IMR-90 (cell line): ENCODE results near the gene FRS3. TPM values are rescaled to one million over a fixed set of nuclear protein-coding genes. Genes with fewer than 3 reads are reported as not detected.

ENCODE experiments used
- ATAC-seq: fragments of 200-7000 bp; cut with Tn5 transposase; 2 replicates; pipeline ENCODE4 v1.9.1; 2020; ENCODE audit warnings: low read depth, mild to moderate bottlenecking, moderate library complexity
- BruUV-seq: library from RNA; stranded (reverse); fragments of 400-500 nt; replicated peaks from 2 replicates; lab custom pipeline; 2021; lab: Mats Ljungman, UMichigan
- CTCF ChIA-PET: fragments of 300-600 bp; formaldehyde crosslinking; extraction: SDS; loops from one replicate; lab custom pipeline; 2021; ENCODE audit warnings: antibody characterized with exemption; lab: Yijun Ruan, JAX
- POLR2A ChIA-PET: fragments of 300-600 bp; sonication (Branson Sonifier 250); formaldehyde crosslinking; loops from one replicate; lab custom pipeline; 2022; ENCODE audit warnings: antibody characterized with exemption; ENCODE audit not compliant: unreplicated experiment; lab: Charles Lee
- DNase-seq: peaks from one replicate; pipeline ENCODE4 v3.0.0; 2013
- H2AFZ ChIP-seq: replicated peaks from 2 replicates; pipeline ENCODE3; 2013; ENCODE audit warnings: low read length, mild to moderate bottlenecking; ENCODE audit not compliant: poor library complexity
- H2AK5ac ChIP-seq: 2 replicates; pipeline ENCODE4 v1.6.1; 2013; ENCODE audit warnings: low read depth, low read length, inconsistent platforms
- H2AK9ac ChIP-seq: replicated peaks from 2 replicates; pipeline ENCODE3; 2013; ENCODE audit warnings: mild to moderate bottlenecking, low read depth, low read length, moderate library complexity; ENCODE audit not compliant: poor library complexity
- H2BK120ac ChIP-seq: 2 replicates; pipeline ENCODE4 v1.6.1; 2013; ENCODE audit warnings: low read depth, low read length, inconsistent platforms
- H2BK15ac ChIP-seq: 3 replicates; pipeline ENCODE4 v1.6.1; 2013; ENCODE audit warnings: low read depth, low read length, inconsistent platforms
- H2BK20ac ChIP-seq: 2 replicates; pipeline ENCODE4 v1.6.1; 2013; ENCODE audit warnings: low read depth, mild to moderate bottlenecking, inconsistent platforms, low read length, moderate library complexity
- H2BK5ac ChIP-seq: 2 replicates; pipeline ENCODE4 v1.6.1; 2013; ENCODE audit warnings: mild to moderate bottlenecking, low read depth, low read length, inconsistent platforms; ENCODE audit not compliant: poor library complexity, severe bottlenecking
- H3K14ac ChIP-seq: replicated peaks from 2 replicates; pipeline ENCODE4 v1.6.1; 2013; ENCODE audit warnings: low read depth, low read length, inconsistent platforms
- H3K18ac ChIP-seq: 2 replicates; pipeline ENCODE4 v1.6.1; 2013; ENCODE audit warnings: low read depth, low read length, control low read depth
- H3K23ac ChIP-seq: 2 replicates; pipeline ENCODE4 v1.6.1; 2013; ENCODE audit warnings: low read depth, low read length, inconsistent platforms
- H3K27ac ChIP-seq: 2 replicates; pipeline ENCODE4 v1.5.1; 2013; ENCODE audit warnings: mild to moderate bottlenecking, control low read depth, low read length; ENCODE audit not compliant: insufficient read depth
- H3K27me3 ChIP-seq: 2 replicates; pipeline ENCODE4 v1.6.1; 2013; ENCODE audit warnings: low read length; ENCODE audit not compliant: control insufficient read depth, insufficient read depth
- H3K36me3 ChIP-seq: 2 replicates; pipeline ENCODE4 v1.6.1; 2013; ENCODE audit warnings: low read length, mixed read lengths; ENCODE audit not compliant: control insufficient read depth, insufficient read depth
- H3K4ac ChIP-seq: 2 replicates; pipeline ENCODE4 v1.6.1; 2013; ENCODE audit warnings: low read depth, low read length, inconsistent platforms
- H3K4me1 ChIP-seq: 2 replicates; pipeline ENCODE4 v1.6.1; 2013; ENCODE audit warnings: low read length, mixed read lengths; ENCODE audit not compliant: control insufficient read depth, insufficient read depth
- H3K4me2 ChIP-seq: 2 replicates; pipeline ENCODE4 v1.6.1; 2013; ENCODE audit warnings: low read depth, mild to moderate bottlenecking, control low read depth, low read length, moderate library complexity
- H3K4me3 ChIP-seq: 2 replicates; pipeline ENCODE4 v1.5.1; 2013; ENCODE audit warnings: low read depth, mild to moderate bottlenecking, control low read depth, low read length, moderate library complexity; ENCODE audit not compliant: insufficient read depth
- H3K56ac ChIP-seq: 2 replicates; pipeline ENCODE4 v1.6.1; 2013; ENCODE audit warnings: low read length, inconsistent platforms; ENCODE audit not compliant: insufficient read depth; ENCODE audit errors: extremely low read depth
- H3K79me1 ChIP-seq, 2 experiments: 2 replicates each; pipeline ENCODE4 v1.6.1; 2013; ENCODE audit warnings: low read length in 2 of 2, inconsistent platforms in 1 of 2, low read depth in 1 of 2
- H3K9ac ChIP-seq: 2 replicates; pipeline ENCODE4 v1.6.1; 2013; ENCODE audit warnings: low read depth, low read length, control low read depth
- H3K9me1 ChIP-seq: 2 replicates; pipeline ENCODE4 v1.6.1; 2013; ENCODE audit warnings: low read length, inconsistent platforms; ENCODE audit not compliant: insufficient read depth
- H3K9me3 ChIP-seq: 2 replicates; pipeline ENCODE4 v1.6.1; 2013; ENCODE audit warnings: low read length; ENCODE audit not compliant: control insufficient read depth, insufficient read depth
- H4K20me1 ChIP-seq: 2 replicates; pipeline ENCODE4 v1.6.1; 2013; ENCODE audit warnings: low read length, inconsistent platforms; ENCODE audit not compliant: insufficient read depth
- H4K5ac ChIP-seq: 2 replicates; pipeline ENCODE4 v1.6.1; 2013; ENCODE audit warnings: mild to moderate bottlenecking, low read depth, low read length, control low read depth
- H4K8ac ChIP-seq, 2 experiments: 2 replicates each; pipeline ENCODE4 v1.6.1; 2013; ENCODE audit warnings: low read depth in 2 of 2, low read length in 2 of 2, control low read depth in 1 of 2, inconsistent platforms in 1 of 2
- H4K91ac ChIP-seq: 2 replicates; pipeline ENCODE4 v1.6.1; 2013; ENCODE audit warnings: low read depth, low read length, inconsistent platforms; ENCODE audit not compliant: insufficient read depth
- BHLHE40 ChIP-seq: fragments of 150-350 bp; IDR thresholded peaks from 2 replicates; pipeline ENCODE4 v1.6.1; 2016; ENCODE audit warnings: mild to moderate bottlenecking, low read depth, low read length
- CHD1 ChIP-seq: IDR thresholded peaks from 2 replicates; pipeline ENCODE4 v1.6.1; 2012; ENCODE audit warnings: low read depth, low read length, improper control_type of control experiment
- FOS ChIP-seq: fragments of 150-350 bp; IDR thresholded peaks from 2 replicates; pipeline ENCODE4 v1.6.1; 2016; ENCODE audit warnings: low read depth, low read length
- MAFK ChIP-seq: IDR thresholded peaks from 2 replicates; pipeline ENCODE4 v1.6.1; 2012; ENCODE audit warnings: low read depth, low read length, improper control_type of control experiment
- MAZ ChIP-seq: IDR thresholded peaks from 2 replicates; pipeline ENCODE4 v1.6.1; 2012; ENCODE audit warnings: low read depth, mild to moderate bottlenecking, low read length, improper control_type of control experiment, moderate library complexity, borderline replicate concordance
- MXI1 ChIP-seq: IDR thresholded peaks from 2 replicates; pipeline ENCODE4 v1.6.1; 2012; ENCODE audit warnings: low read depth, mild to moderate bottlenecking, low read length, moderate library complexity, borderline replicate concordance
- NFE2L2 ChIP-seq: fragments of 150-350 bp; IDR thresholded peaks from 2 replicates; pipeline ENCODE4 v1.6.1; 2016; ENCODE audit warnings: low read depth, mild to moderate bottlenecking, low read length
- POLR2A ChIP-seq: IDR thresholded peaks from 2 replicates; pipeline ENCODE4 v1.6.1; 2012; ENCODE audit warnings: mild to moderate bottlenecking, low read depth, low read length
- RAD21 ChIP-seq: IDR thresholded peaks from 2 replicates; pipeline ENCODE4 v1.6.1; 2012; ENCODE audit warnings: low read length, improper control_type of control experiment
- RCOR1 ChIP-seq: IDR thresholded peaks from 2 replicates; pipeline ENCODE4 v1.6.1; 2012; ENCODE audit warnings: mild to moderate bottlenecking, low read length, improper control_type of control experiment; ENCODE audit not compliant: insufficient replicate concordance
- RFX5 ChIP-seq: IDR thresholded peaks from 2 replicates; pipeline ENCODE4 v1.8.0; 2012; ENCODE audit warnings: low read depth, mild to moderate bottlenecking, low read length, moderate library complexity
- USF2 ChIP-seq: fragments of 150-350 bp; IDR thresholded peaks from 2 replicates; pipeline ENCODE4 v1.6.1; 2017; ENCODE audit warnings: mild to moderate bottlenecking, antibody characterized with exemption, low read length, low read depth
- WGBS, 2 experiments: methylation state at CpG; one replicate each; pipeline versions ENCODE4 v1.1.5 to v1.1.7; 2013; ENCODE audit warnings: missing lambda C conversion rate in 2 of 2; ENCODE audit not compliant: insufficient read length in 1 of 2; ENCODE audit errors: extremely low coverage in 2 of 2; 5-methylcytosine and 5-hydroxymethylcytosine counted together
- dilution Hi-C: fragments of 300-500 bp; cut with HindIII; formaldehyde crosslinking; loops from one replicate; pipeline ENCODE4 v1.14.3; 2018; ENCODE audit warnings: low sequenced_read_pairs; ENCODE audit not compliant: unreplicated experiment
- in situ Hi-C: fragments of 300-500 bp; cut with MboI; formaldehyde crosslinking; loops from 3 replicates; pipeline ENCODE4 v1.14.3; 2019; ENCODE audit warnings: low sequenced_read_pairs, inconsistent platforms, mixed read lengths
- intact Hi-C: fragments of 100-400 bp; cut with micrococcal nuclease; formaldehyde crosslinking; loops from 2 replicates; pipeline ENCODE4 v1.10.0; 2022
- polyA plus RNA-seq, 3 experiments: library from polyadenylated mRNA; depleted of rRNA; stranded (reverse); fragments of >200 nt; gene quantifications; 2 replicates each; pipeline ENCODE4 v1.2.3, GENCODE V29; 2012; ENCODE audit warnings: low replicate concordance in 1 of 3
- total RNA-seq: library from RNA; depleted of rRNA; stranded (reverse); fragments of >200 nt; gene quantifications from 2 replicates; pipeline ENCODE4 v1.2.3, GENCODE V29; 2012
- TF ChIP-seq, protein P1 (sequence below): fragments of 150-350 bp; IDR thresholded peaks from 2 replicates; pipeline ENCODE4 v1.6.1; 2016; ENCODE audit warnings: low read depth, mild to moderate bottlenecking, low read length, moderate library complexity, borderline replicate concordance
- TF ChIP-seq, protein P2 (sequence below): conservative IDR thresholded peaks from 2 replicates; pipeline ENCODE4 v1.5.1; 2012; ENCODE audit warnings: mild to moderate bottlenecking, low read depth, low read length, improper control_type of control experiment

The FRS3 gene
- total and polyA plus RNA-seq, 2 of the 4 experiments (the other 2 are of a cell fraction) = 0.54 to 3.8 TPM

DNA sequence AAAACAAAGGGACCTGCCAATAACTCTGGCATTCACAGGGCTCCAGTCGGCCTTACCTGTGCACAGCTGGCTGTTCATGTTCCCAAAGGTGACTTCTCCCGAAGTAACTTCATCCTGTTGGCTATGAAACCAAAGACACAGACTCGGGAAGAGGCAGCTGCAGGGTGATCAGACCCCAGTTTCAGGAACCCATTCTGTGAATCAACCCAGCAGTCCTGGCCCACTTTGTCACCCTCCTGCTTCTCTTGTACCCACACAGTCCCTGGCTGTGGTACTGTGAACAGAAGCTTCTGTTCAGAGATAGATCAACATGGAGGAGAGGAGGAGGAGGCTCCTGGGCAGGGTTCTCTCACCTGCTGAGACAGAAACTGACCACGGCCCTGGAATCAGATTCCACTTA, 23.8 kb downstream of the FRS3 start:
- Histone ChIP-seq H3K9me1 (no peaks in the 10 kb centered on the region; the same call in 1 of the 2 replicates), H4K91ac (no peak overlapping the region), H4K5ac (no peak overlapping the region), H3K27ac (no peak overlapping the region), H2BK120ac (no peak overlapping the region), H2AK9ac (no peak overlapping the region), H3K9ac (no peak overlapping the region), H3K9me3 (no peaks in the 10 kb centered on the region), H3K27me3 (peaks cover 31% of the 10 kb centered on the region), H3K4me1 (peaks cover 3% of the 10 kb centered on the region; the same call in 1 of the 2 replicates), H4K20me1 (no peaks in the 10 kb centered on the region), H3K79me1 (no peaks in the 10 kb centered on the region), H3K14ac (no peak overlapping the region), H3K23ac (no peak overlapping the region), H3K4me3 (no peak overlapping the region), H4K8ac (no peak overlapping the region), H2BK20ac (no peak overlapping the region), H3K4ac (no peak overlapping the region), H3K18ac (no peak overlapping the region), H2AFZ (no peak overlapping the region), H3K56ac (no peak overlapping the region), H2BK15ac (no peak overlapping the region), H2AK5ac (no peak overlapping the region), H2BK5ac (no peak overlapping the region), H3K4me2 (no peak overlapping the region), H3K36me3 (no peaks in the 10 kb centered on the region)
- no peak for ATAC-seq
- DNase-seq = no peak
- POLR2A ChIA-PET = no interaction called here
- no TSS peak for BruUV-seq
- dilution Hi-C loops (no loop called here), in situ Hi-C loops (no loop called here), intact Hi-C loops (no loop called here)
- CTCF ChIA-PET = no interaction called here
- no peak for TF ChIP-seq RAD21
- TF ChIP-seq NFE2L2 = no peak
- TF ChIP-seq POLR2A = no peak
- no peak for TF ChIP-seq MAZ
- no peak for TF ChIP-seq USF2
- TF ChIP-seq, protein P1, sequence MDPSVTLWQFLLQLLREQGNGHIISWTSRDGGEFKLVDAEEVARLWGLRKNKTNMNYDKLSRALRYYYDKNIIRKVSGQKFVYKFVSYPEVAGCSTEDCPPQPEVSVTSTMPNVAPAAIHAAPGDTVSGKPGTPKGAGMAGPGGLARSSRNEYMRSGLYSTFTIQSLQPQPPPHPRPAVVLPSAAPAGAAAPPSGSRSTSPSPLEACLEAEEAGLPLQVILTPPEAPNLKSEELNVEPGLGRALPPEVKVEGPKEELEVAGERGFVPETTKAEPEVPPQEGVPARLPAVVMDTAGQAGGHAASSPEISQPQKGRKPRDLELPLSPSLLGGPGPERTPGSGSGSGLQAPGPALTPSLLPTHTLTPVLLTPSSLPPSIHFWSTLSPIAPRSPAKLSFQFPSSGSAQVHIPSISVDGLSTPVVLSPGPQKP = no peak
- no peak for TF ChIP-seq MAFK
- TF ChIP-seq CHD1 = no peak
- TF ChIP-seq FOS = no peak
- TF ChIP-seq, protein P2, sequence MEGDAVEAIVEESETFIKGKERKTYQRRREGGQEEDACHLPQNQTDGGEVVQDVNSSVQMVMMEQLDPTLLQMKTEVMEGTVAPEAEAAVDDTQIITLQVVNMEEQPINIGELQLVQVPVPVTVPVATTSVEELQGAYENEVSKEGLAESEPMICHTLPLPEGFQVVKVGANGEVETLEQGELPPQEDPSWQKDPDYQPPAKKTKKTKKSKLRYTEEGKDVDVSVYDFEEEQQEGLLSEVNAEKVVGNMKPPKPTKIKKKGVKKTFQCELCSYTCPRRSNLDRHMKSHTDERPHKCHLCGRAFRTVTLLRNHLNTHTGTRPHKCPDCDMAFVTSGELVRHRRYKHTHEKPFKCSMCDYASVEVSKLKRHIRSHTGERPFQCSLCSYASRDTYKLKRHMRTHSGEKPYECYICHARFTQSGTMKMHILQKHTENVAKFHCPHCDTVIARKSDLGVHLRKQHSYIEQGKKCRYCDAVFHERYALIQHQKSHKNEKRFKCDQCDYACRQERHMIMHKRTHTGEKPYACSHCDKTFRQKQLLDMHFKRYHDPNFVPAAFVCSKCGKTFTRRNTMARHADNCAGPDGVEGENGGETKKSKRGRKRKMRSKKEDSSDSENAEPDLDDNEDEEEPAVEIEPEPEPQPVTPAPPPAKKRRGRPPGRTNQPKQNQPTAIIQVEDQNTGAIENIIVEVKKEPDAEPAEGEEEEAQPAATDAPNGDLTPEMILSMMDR = no peak
- no peak for TF ChIP-seq MXI1
- no peak for TF ChIP-seq RCOR1
- TF ChIP-seq RFX5 = no peak
- no peak for TF ChIP-seq BHLHE40
- WGBS, 2 experiments = 57% methylated on average over 1 of the region's 4 CpGs; no CpG with 5 or more reads in 1 of the 2 experiments
